Stimulated activated naive B cell treated with anti-CD40 and anti-IgM and Interleukin-4, amounts not matched to agents 10 μg/mL and 1 μg/mL and 100 μg/mL, for 72 hours (primary cell): Measurements from ENCODE around the gene FBXW10.
"Not testable (repeated sequence)": the region's sequence is repeated elsewhere in the genome, so short reads cannot be mapped to it uniquely, and the experiment has no call there.

ENCODE experiments used
- ATAC-seq, 2 donors: fragments of 150-1000 bp; cut with Tn5 transposase; replicated peaks; 2 replicates each; pipeline ENCODE4 v1.10.0; 2021; ENCODE audit warnings: moderate library complexity in 1 of 2
- DNase-seq: peaks from one replicate; pipeline ENCODE4 v3.0.0; 2021
- H3K27ac Mint-ChIP-seq: one replicate; pipeline ENCODE4 v1.8.0; 2022; ENCODE audit warnings: mild to moderate bottlenecking, mixed read lengths
- H3K27me3 Mint-ChIP-seq, 2 donors: one replicate each; pipeline ENCODE4 v1.8.0; 2022; ENCODE audit warnings: mixed read lengths in 2 of 2
- H3K36me3 Mint-ChIP-seq, 2 donors: one replicate each; pipeline ENCODE4 v1.8.0; 2022; ENCODE audit warnings: mixed read lengths in 2 of 2, mild to moderate bottlenecking in 1 of 2
- H3K4me1 Mint-ChIP-seq, 2 donors: one replicate each; pipeline ENCODE4 v1.8.0; 2022; ENCODE audit warnings: mixed read lengths in 2 of 2, mild to moderate bottlenecking in 1 of 2
- H3K4me3 Mint-ChIP-seq, 2 donors: one replicate each; pipeline ENCODE4 v1.8.0; 2022; ENCODE audit warnings: mild to moderate bottlenecking in 2 of 2, mixed read lengths in 2 of 2, moderate library complexity in 1 of 2
- H3K9me3 Mint-ChIP-seq, 2 donors: one replicate each; pipeline ENCODE4 v1.8.0; 2022; ENCODE audit warnings: mixed read lengths in 2 of 2, mild to moderate bottlenecking in 1 of 2

The FBXW10 gene

GRCh38 chr17:18780991-18781718 lies 37.3 kb downstream of the FBXW10 start, which contains the start of gene TVP23B:
TVP23B (plus strand) TSS chr17:18781183; CDS start chr17:18781294, 111 bp downstream.
- H3K27me3 Mint-ChIP-seq, H3K9me3 Mint-ChIP-seq: not testable (repeated sequence)
- DNase-seq (peak; percentile 95), ATAC-seq (peak; percentile 99 to 100)
- peaks cover 13 to 17% of the 10 kb centered on the region in 2 donors for H3K4me1 Mint-ChIP-seq
- H3K4me3 Mint-ChIP-seq: peak within 1 kb of the TSS; percentile 90 to 94
- H3K27ac Mint-ChIP-seq: peak within 1 kb of the TSS; percentile 99
- peaks cover 13 to 21% of the 10 kb centered on the region in 2 donors for H3K36me3 Mint-ChIP-seq

GRCh38 chr17:18781805-18782204 lies 38.0 kb downstream of the FBXW10 start:
- H3K27ac Mint-ChIP-seq: not testable (repeated sequence)

GRCh38 chr17:18785933-18786332 lies 42.1 kb downstream of the FBXW10 start:
- H3K27ac Mint-ChIP-seq, ATAC-seq, DNase-seq, H3K9me3 Mint-ChIP-seq, H3K27me3 Mint-ChIP-seq, H3K4me3 Mint-ChIP-seq: not testable (repeated sequence)
- peaks cover 21 to 37% of the 10 kb centered on the region in 2 donors for H3K36me3 Mint-ChIP-seq
- H3K4me1 Mint-ChIP-seq: peaks cover 22 to 36% of the 10 kb centered on the region in 2 donors

More at GRCh38 chr17:18781805-18782204, 38.0 kb downstream of the FBXW10 start:
- not testable (repeated sequence) for H3K27me3 Mint-ChIP-seq, H3K9me3 Mint-ChIP-seq, DNase-seq, ATAC-seq
- peaks cover 13 to 17% of the 10 kb centered on the region in 2 donors for H3K4me1 Mint-ChIP-seq
- peaks cover 13 to 21% of the 10 kb centered on the region in 2 donors for H3K36me3 Mint-ChIP-seq
- peak overlapping the region; percentile 65 to 72 for H3K4me3 Mint-ChIP-seq

- H3K27me3 Mint-ChIP-seq, DNase-seq, ATAC-seq, H3K4me3 Mint-ChIP-seq, H3K9me3 Mint-ChIP-seq, H3K27ac Mint-ChIP-seq: not testable (repeated sequence)
- Mint-ChIP-seq H3K4me1 (peaks cover 22 to 36% of the 10 kb centered on the region in 2 donors), H3K36me3 (peaks cover 21 to 37% of the 10 kb centered on the region in 2 donors)
Measured at GRCh38 chr17:18786890-18787289, 43.0 kb downstream of the FBXW10 start.

- Mint-ChIP-seq H3K4me1 (peaks cover 16 to 30% of the 10 kb centered on the region in 2 donors), H3K36me3 (peaks cover 14 to 23% of the 10 kb centered on the region in 2 donors)
- H3K27me3 Mint-ChIP-seq, H3K4me3 Mint-ChIP-seq, H3K27ac Mint-ChIP-seq, DNase-seq, H3K9me3 Mint-ChIP-seq: not testable (repeated sequence)
- peak; percentile 67 to 81 for ATAC-seq
Measured at GRCh38 chr17:18791402-18791801, 47.5 kb downstream of the FBXW10 start.

GRCh38 chr17:18794841-18795240 lies 51.0 kb downstream of the FBXW10 start:
- H3K27ac Mint-ChIP-seq, H3K4me3 Mint-ChIP-seq, DNase-seq, H3K27me3 Mint-ChIP-seq, ATAC-seq, H3K9me3 Mint-ChIP-seq: not testable (repeated sequence)
- Mint-ChIP-seq H3K4me1 (peaks cover 4 to 10% of the 10 kb centered on the region in 2 donors), H3K36me3 (peaks cover 10 to 14% of the 10 kb centered on the region in 2 donors)

GRCh38 chr17:18796887-18797286 lies 53.0 kb downstream of the FBXW10 start:
- H3K27me3 Mint-ChIP-seq, H3K4me3 Mint-ChIP-seq, DNase-seq, ATAC-seq, H3K9me3 Mint-ChIP-seq: not testable (repeated sequence)
- H3K4me1 Mint-ChIP-seq: peaks cover 4 to 10% of the 10 kb centered on the region in 2 donors
- peaks cover 14 to 18% of the 10 kb centered on the region in 2 donors for H3K36me3 Mint-ChIP-seq
- peak overlapping the region; percentile 22 for H3K27ac Mint-ChIP-seq

- H3K36me3 Mint-ChIP-seq: peaks cover 15 to 20% of the 10 kb centered on the region in 2 donors
- not testable (repeated sequence) for H3K4me3 Mint-ChIP-seq, H3K27ac Mint-ChIP-seq, ATAC-seq, H3K27me3 Mint-ChIP-seq, H3K4me1 Mint-ChIP-seq, DNase-seq, H3K9me3 Mint-ChIP-seq
Measured at GRCh38 chr17:18803458-18804245, 59.8 kb downstream of the FBXW10 start.

GRCh38 chr17:18815924-18816323 lies 72.1 kb downstream of the FBXW10 start:
- H3K9me3 Mint-ChIP-seq, H3K27ac Mint-ChIP-seq, DNase-seq, ATAC-seq, H3K36me3 Mint-ChIP-seq, H3K4me3 Mint-ChIP-seq, H3K4me1 Mint-ChIP-seq: not testable (repeated sequence)
- peaks cover 3 to 15% of the 10 kb centered on the region in 2 donors for H3K27me3 Mint-ChIP-seq

GRCh38 chr17:18816489-18817371 lies 72.9 kb downstream of the FBXW10 start:
- not testable (repeated sequence) for H3K27ac Mint-ChIP-seq, H3K4me1 Mint-ChIP-seq, H3K9me3 Mint-ChIP-seq, H3K36me3 Mint-ChIP-seq, H3K4me3 Mint-ChIP-seq
- peak; percentile 71 for ATAC-seq
- peaks cover 3 to 15% of the 10 kb centered on the region in 2 donors for H3K27me3 Mint-ChIP-seq
- DNase-seq: peak; percentile 15

GRCh38 chr17:18821430-18821829 lies 77.6 kb downstream of the FBXW10 start:
- H3K27me3 Mint-ChIP-seq: peaks cover 3 to 20% of the 10 kb centered on the region in 2 donors
- not testable (repeated sequence) for H3K4me3 Mint-ChIP-seq, H3K36me3 Mint-ChIP-seq, H3K9me3 Mint-ChIP-seq, H3K27ac Mint-ChIP-seq, DNase-seq, ATAC-seq, H3K4me1 Mint-ChIP-seq

GRCh38 chr17:18827613-18828012 lies 83.8 kb downstream of the FBXW10 start:
- H3K9me3 Mint-ChIP-seq: not testable (repeated sequence)

More at GRCh38 chr17:18827613-18828012, 83.8 kb downstream of the FBXW10 start:
- not testable (repeated sequence) for H3K4me3 Mint-ChIP-seq, ATAC-seq, H3K4me1 Mint-ChIP-seq, H3K27ac Mint-ChIP-seq, H3K27me3 Mint-ChIP-seq, H3K36me3 Mint-ChIP-seq, DNase-seq
